Neural cell (in vitro differentiated cells): ENCODE data around the gene LIPA. TPM values are rescaled to one million over a fixed set of nuclear protein-coding genes. Genes with fewer than 3 reads are reported as not detected.

Experiments used
- H2AFZ ChIP-seq: fragments of 200-600, 300-800 bp; sonication (generic), shearing (Covaris generic); 2 replicates; pipeline ENCODE4 v1.6.0; 2014; ENCODE audit warnings: low read depth, mild to moderate bottlenecking, antibody characterized with exemption, low read length, moderate library complexity
- H3F3A ChIP-seq: fragments of 200-600 bp; shearing (Covaris generic); 2 replicates; pipeline ENCODE4 v1.6.1; 2016; ENCODE audit warnings: mild to moderate bottlenecking, moderate library complexity, mixed read lengths, antibody characterized with exemption, low read length; ENCODE audit not compliant: insufficient read depth, poor library complexity, severe bottlenecking
- H3K27ac ChIP-seq: fragments of 200-600, 300-800 bp; sonication (generic), shearing (Covaris generic); 2 replicates; pipeline ENCODE4 v1.5.1; 2014; ENCODE audit warnings: mild to moderate bottlenecking, low read length, moderate library complexity
- H3K27me3 ChIP-seq: fragments of 300-800, 200-600 bp; sonication (generic), shearing (Covaris generic); 2 replicates; pipeline ENCODE4 v1.6.0; 2014; ENCODE audit warnings: mild to moderate bottlenecking, low read depth, low read length, moderate library complexity; ENCODE audit not compliant: insufficient read depth
- H3K36me3 ChIP-seq: fragments of 300-800, 200-600 bp; sonication (generic), shearing (Covaris generic); 2 replicates; pipeline ENCODE4 v1.5.1; 2014; ENCODE audit warnings: mild to moderate bottlenecking, antibody characterized with exemption, low read length, moderate library complexity; ENCODE audit not compliant: insufficient read depth
- H3K4me2 ChIP-seq: fragments of 300-800, 200-600 bp; sonication (generic), shearing (Covaris generic); 2 replicates; pipeline ENCODE4 v1.6.0; 2014; ENCODE audit warnings: mild to moderate bottlenecking, low read length
- H3K4me3 ChIP-seq: fragments of 300-800, 200-600 bp; sonication (generic), shearing (Covaris generic); 2 replicates; pipeline ENCODE4 v1.5.1; 2014; ENCODE audit warnings: mild to moderate bottlenecking, low read length, moderate library complexity
- H3K79me2 ChIP-seq: fragments of 200-600 bp; shearing (Covaris generic); replicated peaks from 2 replicates; pipeline ENCODE4 v1.6.0; 2014; ENCODE audit warnings: mild to moderate bottlenecking, low read length, moderate library complexity; ENCODE audit not compliant: insufficient read depth
- H3K9ac ChIP-seq: fragments of 300-800, 200-600 bp; sonication (generic), shearing (Covaris generic); 2 replicates; pipeline ENCODE4 v1.6.1; 2016; ENCODE audit warnings: mild to moderate bottlenecking, low read length, mixed read lengths
- H3K9me2 ChIP-seq: fragments of 200-600 bp; shearing (Covaris generic); 2 replicates; pipeline ENCODE4 v1.6.1; 2016; ENCODE audit warnings: mild to moderate bottlenecking, low read length, mixed read lengths; ENCODE audit not compliant: insufficient read depth
- H3K9me3 ChIP-seq: fragments of 200-600, 300-800 bp; sonication (generic), shearing (Covaris generic); 2 replicates; pipeline ENCODE4 v1.6.1; 2016; ENCODE audit warnings: mild to moderate bottlenecking, mixed run types, low read length, moderate library complexity, mixed read lengths
- H4K20me1 ChIP-seq: fragments of 200-600 bp; shearing (Covaris generic); 2 replicates; pipeline ENCODE4 v1.6.1; 2016; ENCODE audit warnings: mild to moderate bottlenecking, mixed run types; ENCODE audit not compliant: insufficient read depth
- CTCF ChIP-seq: fragments of 450-650 bp; IDR thresholded peaks from 2 replicates; pipeline ENCODE4 v1.5.1; 2014; ENCODE audit warnings: antibody characterized with exemption, mild to moderate bottlenecking, moderate library complexity; ENCODE audit not compliant: poor library complexity, severe bottlenecking
- EP300 ChIP-seq: fragments of 450-650 bp; conservative IDR thresholded peaks from 2 replicates; pipeline ENCODE4 v1.6.1; 2014; ENCODE audit warnings: antibody characterized with exemption, mild to moderate bottlenecking, moderate library complexity; ENCODE audit not compliant: poor library complexity, severe bottlenecking
- EZH2 ChIP-seq: fragments of 200-600, 300-800 bp; shearing (Covaris generic), sonication (generic); IDR thresholded peaks from 2 replicates; pipeline ENCODE4 v1.6.1; 2014; ENCODE audit warnings: antibody characterized with exemption, low read length, borderline replicate concordance, mild to moderate bottlenecking; ENCODE audit not compliant: insufficient read depth, poor library complexity, severe bottlenecking
- MXI1 ChIP-seq: fragments of 450-650 bp; conservative IDR thresholded peaks from 2 replicates; pipeline ENCODE4 v1.6.1; 2014; ENCODE audit warnings: antibody characterized with exemption, mild to moderate bottlenecking; ENCODE audit not compliant: poor library complexity, severe bottlenecking
- POLR2AphosphoS5 ChIP-seq: IDR thresholded peaks from 2 replicates; pipeline ENCODE4 v1.6.1; 2012
- RAD21 ChIP-seq: fragments of 450-650 bp; conservative IDR thresholded peaks from 2 replicates; pipeline ENCODE4 v1.6.1; 2014; ENCODE audit warnings: antibody characterized with exemption, mild to moderate bottlenecking, moderate library complexity
- REST ChIP-seq: IDR thresholded peaks from 2 replicates; pipeline ENCODE4 v1.6.1; 2012; ENCODE audit warnings: borderline replicate concordance
- SMC3 ChIP-seq: fragments of 450-650 bp; conservative IDR thresholded peaks from 2 replicates; pipeline ENCODE4 v1.6.1; 2014; ENCODE audit warnings: antibody characterized with exemption, mild to moderate bottlenecking, moderate library complexity; ENCODE audit not compliant: poor library complexity
- TAF1 ChIP-seq: IDR thresholded peaks from 2 replicates; pipeline ENCODE4 v1.6.1; 2012; ENCODE audit warnings: low read depth
- polyA plus RNA-seq: library from polyadenylated mRNA; depleted of rRNA; stranded (reverse); fragments of >200 nt; gene quantifications from 2 replicates; pipeline ENCODE4 v1.2.3, GENCODE V29; 2014

The LIPA gene
- polyA plus RNA-seq, 1 donor from 2014 or later: 20.8 TPM

- H3K4me3 ChIP-seq: no peak overlapping the region
- H3F3A ChIP-seq: peaks cover 4% of the 10 kb centered on the region
- no peak for TF ChIP-seq REST
- no peak for TF ChIP-seq EP300
- no peak for TF ChIP-seq RAD21
- TF ChIP-seq POLR2AphosphoS5: no peak
- no peak for TF ChIP-seq TAF1
- TF ChIP-seq MXI1: no peak
- no peak for TF ChIP-seq EZH2
- no peak for TF ChIP-seq SMC3
- no peak for TF ChIP-seq CTCF
- H3K9ac ChIP-seq: no peak overlapping the region
- H3K27me3 ChIP-seq: no peaks in the 10 kb centered on the region
- no peak overlapping the region for H3K4me2 ChIP-seq
- H4K20me1 ChIP-seq: no peaks in the 10 kb centered on the region
- no peaks in the 10 kb centered on the region for H3K9me3 ChIP-seq
- H3K27ac ChIP-seq: no peak overlapping the region
- H3K79me2 ChIP-seq: no peaks in the 10 kb centered on the region
- no peaks in the 10 kb centered on the region for H3K9me2 ChIP-seq
- no peak overlapping the region for H2AFZ ChIP-seq
- H3K36me3 ChIP-seq: peaks cover under 1% of the 10 kb centered on the region
Measured at GRCh38 chr10:89221919-89222318, 29.7 kb downstream of the LIPA start.

- no peaks in the 10 kb centered on the region for H3K27me3 ChIP-seq
- no peak overlapping the region for H3K9ac ChIP-seq
- no peaks in the 10 kb centered on the region for H4K20me1 ChIP-seq
- no peaks in the 10 kb centered on the region for H3K79me2 ChIP-seq
- H3F3A ChIP-seq: peaks cover 4% of the 10 kb centered on the region
- TF ChIP-seq EZH2: no peak
- TF ChIP-seq POLR2AphosphoS5: no peak
- TF ChIP-seq TAF1: no peak
- no peak for TF ChIP-seq REST
- no peak for TF ChIP-seq EP300
- no peak for TF ChIP-seq CTCF
- no peak for TF ChIP-seq MXI1
- no peak for TF ChIP-seq SMC3
- TF ChIP-seq RAD21: no peak
- H3K9me3 ChIP-seq: no peaks in the 10 kb centered on the region
- H3K9me2 ChIP-seq: no peaks in the 10 kb centered on the region
- no peak overlapping the region for H3K4me3 ChIP-seq
- H3K27ac ChIP-seq: no peak overlapping the region
- no peak overlapping the region for H2AFZ ChIP-seq
- H3K4me2 ChIP-seq: no peak overlapping the region
- no peaks in the 10 kb centered on the region for H3K36me3 ChIP-seq
Measured at GRCh38 chr10:89219513-89220218, 31.9 kb downstream of the LIPA start.
